RWPE2 (cell line): ENCODE results near the gene LSM6.
A peak's percentile ranks its signal among the peaks of the same experiment; 100 is the strongest.

Source experiments
- ATAC-seq: fragments of 200-7000 bp; cut with Tn5 transposase; 3 replicates; pipeline ENCODE4 v1.9.1; 2021; ENCODE audit warnings: low read depth
- DNase-seq: peaks from one replicate; pipeline ENCODE4 v3.0.0-alpha.2; 2020; ENCODE audit warnings: low spot score
- H3K27ac ChIP-seq: fragments of 450-650 bp; 2 replicates; pipeline ENCODE4 v1.5.1; 2017; ENCODE audit warnings: mild to moderate bottlenecking; ENCODE audit not compliant: poor library complexity, severe bottlenecking
- H3K27me3 ChIP-seq: fragments of 250-450 bp; sonication (Bioruptor Pico); 2 replicates; pipeline ENCODE4 v1.5.1; 2021; ENCODE audit warnings: mild to moderate bottlenecking, moderate library complexity; ENCODE audit not compliant: insufficient read depth, poor library complexity, severe bottlenecking
- H3K36me3 ChIP-seq: fragments of 250-450 bp; sonication (Bioruptor Pico); 2 replicates; pipeline ENCODE4 v1.5.1; 2020; ENCODE audit warnings: low read depth, mild to moderate bottlenecking, moderate library complexity
- H3K4me1 ChIP-seq: fragments of 250-450 bp; sonication (Bioruptor Pico); 2 replicates; pipeline ENCODE4 v1.5.1; 2021; ENCODE audit warnings: mild to moderate bottlenecking, moderate library complexity; ENCODE audit not compliant: insufficient read depth, poor library complexity, severe bottlenecking
- H3K4me3 ChIP-seq: fragments of 250-450 bp; sonication (Bioruptor Pico); 2 replicates; pipeline ENCODE4 v1.5.1; 2021; ENCODE audit warnings: mild to moderate bottlenecking, moderate library complexity; ENCODE audit not compliant: severe bottlenecking
- H3K9me3 ChIP-seq: fragments of 250-450 bp; sonication (Bioruptor Pico); 2 replicates; pipeline ENCODE4 v1.5.1; 2021; ENCODE audit warnings: mild to moderate bottlenecking, moderate library complexity; ENCODE audit not compliant: severe bottlenecking
- TF ChIP-seq, protein P1 (sequence below): fragments of 450-650 bp; IDR thresholded peaks from one replicate; pipeline ENCODE4 v1.5.1; 2017; ENCODE audit warnings: mild to moderate bottlenecking, moderate library complexity; ENCODE audit not compliant: poor library complexity, severe bottlenecking

LSM6 gene

DNA sequence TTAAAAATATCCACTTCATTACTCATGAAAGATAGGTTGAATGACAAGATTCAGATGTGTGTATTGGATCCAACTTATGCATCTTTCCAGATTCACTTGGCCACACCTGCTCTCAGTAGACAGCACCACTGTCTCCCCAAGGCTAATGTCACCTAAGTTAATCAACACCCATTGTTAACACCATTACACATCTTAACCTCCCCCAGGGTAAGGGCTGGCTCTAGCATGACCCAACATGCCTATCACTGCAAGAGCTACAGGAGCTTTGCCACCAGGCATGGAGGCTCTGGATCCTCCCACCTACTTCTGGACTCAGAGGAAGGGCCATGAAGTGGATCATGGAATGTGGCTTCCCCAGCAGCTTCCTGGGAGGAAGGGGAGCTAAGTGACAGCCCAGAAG is 32.8 kb upstream of the LSM6 start:
- DNase-seq (no peak), ATAC-seq (no peak)
- TF ChIP-seq, protein P1, sequence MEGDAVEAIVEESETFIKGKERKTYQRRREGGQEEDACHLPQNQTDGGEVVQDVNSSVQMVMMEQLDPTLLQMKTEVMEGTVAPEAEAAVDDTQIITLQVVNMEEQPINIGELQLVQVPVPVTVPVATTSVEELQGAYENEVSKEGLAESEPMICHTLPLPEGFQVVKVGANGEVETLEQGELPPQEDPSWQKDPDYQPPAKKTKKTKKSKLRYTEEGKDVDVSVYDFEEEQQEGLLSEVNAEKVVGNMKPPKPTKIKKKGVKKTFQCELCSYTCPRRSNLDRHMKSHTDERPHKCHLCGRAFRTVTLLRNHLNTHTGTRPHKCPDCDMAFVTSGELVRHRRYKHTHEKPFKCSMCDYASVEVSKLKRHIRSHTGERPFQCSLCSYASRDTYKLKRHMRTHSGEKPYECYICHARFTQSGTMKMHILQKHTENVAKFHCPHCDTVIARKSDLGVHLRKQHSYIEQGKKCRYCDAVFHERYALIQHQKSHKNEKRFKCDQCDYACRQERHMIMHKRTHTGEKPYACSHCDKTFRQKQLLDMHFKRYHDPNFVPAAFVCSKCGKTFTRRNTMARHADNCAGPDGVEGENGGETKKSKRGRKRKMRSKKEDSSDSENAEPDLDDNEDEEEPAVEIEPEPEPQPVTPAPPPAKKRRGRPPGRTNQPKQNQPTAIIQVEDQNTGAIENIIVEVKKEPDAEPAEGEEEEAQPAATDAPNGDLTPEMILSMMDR: no peak
- Histone ChIP-seq H3K9me3 (no peaks in the 10 kb centered on the region), H3K4me3 (no peak overlapping the region), H3K27me3 (no peaks in the 10 kb centered on the region), H3K36me3 (no peaks in the 10 kb centered on the region), H3K4me1 (no peaks in the 10 kb centered on the region), H3K27ac (no peak overlapping the region)

DNA sequence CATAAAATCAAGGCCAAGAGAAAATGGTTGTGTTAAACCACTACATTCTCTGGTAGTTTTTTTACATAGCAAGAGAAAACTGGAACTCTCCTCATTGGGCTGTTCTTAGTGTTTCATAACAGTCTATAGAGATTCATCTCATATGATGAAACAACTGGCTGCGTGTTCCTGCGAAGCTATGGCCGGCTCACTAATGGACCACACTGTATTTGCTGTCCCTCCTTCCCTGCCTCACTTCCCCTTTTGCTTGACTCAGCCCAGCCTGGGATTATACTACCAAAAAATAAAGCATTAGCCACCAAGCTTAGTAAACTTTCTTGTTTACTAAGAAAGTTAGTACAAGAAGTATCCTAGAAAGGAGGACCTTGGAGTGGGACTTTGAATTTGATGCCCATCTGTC is 31.6 kb upstream of the LSM6 start:
- H3K4me1 ChIP-seq: no peaks in the 10 kb centered on the region
- no peak overlapping the region for H3K27ac ChIP-seq
- no peaks in the 10 kb centered on the region for H3K36me3 ChIP-seq
- TF ChIP-seq, protein P1: no peak
- no peaks in the 10 kb centered on the region for H3K27me3 ChIP-seq
- DNase-seq: no peak
- no peaks in the 10 kb centered on the region for H3K9me3 ChIP-seq
- ATAC-seq: no peak
- no peak overlapping the region for H3K4me3 ChIP-seq

DNA sequence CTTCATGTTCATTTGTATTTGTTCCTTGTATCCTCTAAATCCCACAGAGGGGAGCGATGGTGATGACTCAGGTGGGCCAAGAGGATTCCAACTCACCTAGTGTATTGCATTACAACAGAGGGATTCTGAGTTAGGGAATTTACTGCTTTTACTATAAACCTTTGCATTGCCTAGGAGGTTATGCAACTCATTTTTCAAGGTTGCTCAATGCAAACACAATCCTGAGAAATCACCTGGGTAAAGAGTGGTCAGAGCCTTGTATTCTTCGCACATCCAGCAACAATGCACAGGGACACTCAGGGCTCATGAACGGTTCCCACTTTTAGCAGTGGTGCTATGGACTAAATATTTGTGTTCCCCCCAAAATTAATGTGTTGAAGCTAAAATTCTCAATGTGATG is 28.6 kb upstream of the LSM6 start:
- no peak overlapping the region for H3K4me3 ChIP-seq
- H3K27me3 ChIP-seq: no peaks in the 10 kb centered on the region
- no peaks in the 10 kb centered on the region for H3K9me3 ChIP-seq
- no peak overlapping the region for H3K27ac ChIP-seq
- H3K36me3 ChIP-seq: no peaks in the 10 kb centered on the region
- no peaks in the 10 kb centered on the region for H3K4me1 ChIP-seq
- ATAC-seq (peak; percentile 50), DNase-seq (no peak)
- TF ChIP-seq, protein P1: no peak

DNA sequence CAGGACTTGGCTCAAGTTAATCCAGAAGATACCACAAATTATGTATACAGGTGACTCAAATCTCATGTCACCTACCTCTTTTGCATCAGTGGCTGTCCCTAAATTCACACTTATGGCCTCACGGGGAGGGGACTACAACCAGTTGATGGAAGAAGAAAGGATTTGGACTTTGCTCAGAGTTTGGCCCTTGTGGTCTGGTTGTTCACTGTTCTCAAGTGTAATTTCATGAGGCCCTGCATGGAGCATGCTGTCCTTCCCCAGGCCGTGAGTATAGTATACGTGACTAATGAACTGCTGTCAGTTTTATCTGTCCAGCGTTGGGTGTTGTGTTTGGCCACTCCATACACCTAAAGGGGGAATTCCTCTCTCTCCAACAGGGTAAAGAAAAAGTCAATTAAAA is 27.5 kb upstream of the LSM6 start:
- no peaks in the 10 kb centered on the region for H3K36me3 ChIP-seq
- H3K9me3 ChIP-seq: no peaks in the 10 kb centered on the region
- no peak overlapping the region for H3K27ac ChIP-seq
- no peaks in the 10 kb centered on the region for H3K27me3 ChIP-seq
- H3K4me3 ChIP-seq: no peak overlapping the region
- TF ChIP-seq, protein P1: no peak
- no peaks in the 10 kb centered on the region for H3K4me1 ChIP-seq
- DNase-seq (no peak), ATAC-seq (no peak)

DNA sequence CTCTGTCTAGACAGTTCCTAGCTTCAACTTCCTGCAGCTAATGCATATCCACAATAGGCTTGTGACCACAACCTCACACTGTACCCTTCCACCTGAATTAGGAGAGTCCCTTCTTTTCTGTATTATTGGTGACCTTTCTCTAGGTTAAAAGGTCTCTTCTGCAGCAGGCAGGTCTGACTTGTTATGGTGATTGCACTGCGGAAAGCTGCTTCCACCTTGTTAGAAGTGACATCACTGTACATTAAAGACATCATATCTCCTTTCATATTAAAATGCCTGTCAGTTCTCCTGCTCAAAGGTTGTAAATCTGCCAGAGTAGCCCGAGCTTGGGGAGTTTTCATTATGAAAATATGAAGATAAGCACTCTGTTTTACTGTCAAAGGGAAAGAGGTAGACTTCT is 21.5 kb upstream of the LSM6 start:
- Histone ChIP-seq H3K27me3 (no peaks in the 10 kb centered on the region), H3K36me3 (no peaks in the 10 kb centered on the region), H3K4me3 (no peak overlapping the region), H3K4me1 (no peaks in the 10 kb centered on the region), H3K9me3 (no peaks in the 10 kb centered on the region), H3K27ac (no peak overlapping the region)
- ATAC-seq: no peak
- TF ChIP-seq, protein P1: no peak
- DNase-seq: no peak
